Ectodermal cell (in vitro differentiated cells): Measurements from ENCODE around the gene MMP26. TPM values are rescaled to one million over a fixed set of nuclear protein-coding genes. Genes with fewer than 3 reads are reported as not detected.

ENCODE experiments used
- H3K27ac ChIP-seq: 2 replicates; pipeline ENCODE4 v1.7.0; 2013; ENCODE audit warnings: mild to moderate bottlenecking, low read depth, low read length; ENCODE audit not compliant: insufficient read depth, poor library complexity, severe bottlenecking
- H3K27me3 ChIP-seq: 2 replicates; pipeline ENCODE4 v1.7.0; 2013; ENCODE audit warnings: mild to moderate bottlenecking, low read length; ENCODE audit not compliant: insufficient read depth, control insufficient read depth, poor library complexity, severe bottlenecking
- H3K36me3 ChIP-seq: one replicate; pipeline ENCODE4 v1.7.0; 2013; ENCODE audit warnings: low read length; ENCODE audit not compliant: control insufficient read depth, insufficient read depth
- H3K4me1 ChIP-seq: one replicate; pipeline ENCODE4 v1.7.0; 2013; ENCODE audit warnings: low read length; ENCODE audit not compliant: control insufficient read depth, insufficient read depth
- H3K4me3 ChIP-seq: 2 replicates; pipeline ENCODE4 v1.7.0; 2013; ENCODE audit warnings: low read depth, low read length, control low read depth; ENCODE audit not compliant: insufficient read depth
- H3K9me3 ChIP-seq: 2 replicates; pipeline ENCODE4 v1.7.0; 2013; ENCODE audit warnings: mild to moderate bottlenecking, low read length, moderate library complexity; ENCODE audit not compliant: control insufficient read depth
- WGBS, 2 experiments: methylation state at CpG; one replicate each; pipeline ENCODE4 v1.1.7; 2013; ENCODE audit warnings: missing lambda C conversion rate in 2 of 2; 5-methylcytosine and 5-hydroxymethylcytosine counted together
- polyA plus RNA-seq, 4 experiments: library from polyadenylated mRNA; stranded (reverse); fragments of 50-300 nt; gene quantifications; one replicate each; pipeline ENCODE4 v1.2.3, GENCODE V29; 2013

The MMP26 gene
- not detected for polyA plus RNA-seq (2013, experiment 1 of 4)
- not detected for polyA plus RNA-seq (2013, experiment 2 of 4)
- not detected for polyA plus RNA-seq (2013, experiment 3 of 4)
- polyA plus RNA-seq (2013, experiment 4 of 4): not detected

GRCh38 chr11:4704054-4704789 lies at the start of gene MMP26:
MMP26 (plus strand) TSS chr11:4704784.
- Histone ChIP-seq H3K4me3 (no peak within 1 kb of the TSS), H3K9me3 (no peaks in the 10 kb centered on the region), H3K36me3 (no peaks in the 10 kb centered on the region), H3K4me1 (no peaks in the 10 kb centered on the region), H3K27ac (no peak within 1 kb of the TSS), H3K27me3 (no peaks in the 10 kb centered on the region)
- WGBS, 2 experiments: 28 to 33% methylated on average over 5 of the region's 5 CpGs

GRCh38 chr11:4658629-4659445 lies 45.7 kb upstream of the MMP26 start:
- H3K27me3 ChIP-seq: no peaks in the 10 kb centered on the region
- H3K36me3 ChIP-seq: no peaks in the 10 kb centered on the region
- 94 to 99% methylated on average over 4 to 5 of the region's 5 CpGs for WGBS, 2 experiments
- H3K4me3 ChIP-seq: no peak overlapping the region
- no peaks in the 10 kb centered on the region for H3K9me3 ChIP-seq
- H3K4me1 ChIP-seq: no peaks in the 10 kb centered on the region
- H3K27ac ChIP-seq: no peak overlapping the region

- Histone ChIP-seq H3K9me3 (no peaks in the 10 kb centered on the region), H3K27ac (no peak overlapping the region), H3K4me1 (no peaks in the 10 kb centered on the region), H3K4me3 (no peak overlapping the region), H3K27me3 (no peaks in the 10 kb centered on the region), H3K36me3 (no peaks in the 10 kb centered on the region)
- 82 to 91% methylated on average over 6 of the region's 6 CpGs for WGBS, 2 experiments
Observed at GRCh38 chr11:4662876-4663275, 41.7 kb upstream of the MMP26 start.

- H3K4me3 ChIP-seq: no peak overlapping the region
- H3K9me3 ChIP-seq: no peaks in the 10 kb centered on the region
- H3K36me3 ChIP-seq: no peaks in the 10 kb centered on the region
- no peaks in the 10 kb centered on the region for H3K4me1 ChIP-seq
- no peaks in the 10 kb centered on the region for H3K27me3 ChIP-seq
- WGBS, 2 experiments: 88 to 92% methylated on average over 3 of the region's 3 CpGs
- no peak overlapping the region for H3K27ac ChIP-seq
Observed at GRCh38 chr11:4664183-4664582, 40.4 kb upstream of the MMP26 start.

GRCh38 chr11:4664786-4665185 lies 39.8 kb upstream of the MMP26 start:
- Histone ChIP-seq H3K9me3 (no peaks in the 10 kb centered on the region), H3K27me3 (no peaks in the 10 kb centered on the region), H3K36me3 (no peaks in the 10 kb centered on the region), H3K4me1 (no peaks in the 10 kb centered on the region), H3K4me3 (no peak overlapping the region), H3K27ac (no peak overlapping the region)
- 92 to 97% methylated on average over 3 of the region's 3 CpGs for WGBS, 2 experiments

GRCh38 chr11:4665424-4665823 lies 39.2 kb upstream of the MMP26 start:
- Histone ChIP-seq H3K27me3 (no peaks in the 10 kb centered on the region), H3K4me3 (no peak overlapping the region), H3K27ac (no peak overlapping the region), H3K36me3 (no peaks in the 10 kb centered on the region), H3K4me1 (no peaks in the 10 kb centered on the region), H3K9me3 (no peaks in the 10 kb centered on the region)
- WGBS, 2 experiments: 88 to 92% methylated on average over 2 of the region's 2 CpGs

GRCh38 chr11:4671741-4672140 lies 32.8 kb upstream of the MMP26 start:
- H3K36me3 ChIP-seq: no peaks in the 10 kb centered on the region
- H3K27ac ChIP-seq: no peak overlapping the region
- H3K4me3 ChIP-seq: no peak overlapping the region
- WGBS, 2 experiments: 90 to 98% methylated on average over 2 of the region's 2 CpGs
- no peaks in the 10 kb centered on the region for H3K9me3 ChIP-seq
- H3K4me1 ChIP-seq: no peaks in the 10 kb centered on the region
- H3K27me3 ChIP-seq: no peaks in the 10 kb centered on the region

- 90 to 97% methylated on average over 2 to 3 of the region's 3 CpGs for WGBS, 2 experiments
Observed at GRCh38 chr11:4672470-4672869, 32.1 kb upstream of the MMP26 start.

GRCh38 chr11:4673781-4674180 lies 30.8 kb upstream of the MMP26 start:
- no peak overlapping the region for H3K27ac ChIP-seq
- H3K4me3 ChIP-seq: no peak overlapping the region
- H3K9me3 ChIP-seq: no peaks in the 10 kb centered on the region
- no peaks in the 10 kb centered on the region for H3K36me3 ChIP-seq
- no peaks in the 10 kb centered on the region for H3K27me3 ChIP-seq
- 67 to 89% methylated on average over 1 to 2 of the region's 2 CpGs for WGBS, 2 experiments
- no peaks in the 10 kb centered on the region for H3K4me1 ChIP-seq

More at GRCh38 chr11:4672470-4672869, 32.1 kb upstream of the MMP26 start:
- no peaks in the 10 kb centered on the region for H3K9me3 ChIP-seq
- no peaks in the 10 kb centered on the region for H3K4me1 ChIP-seq
- no peak overlapping the region for H3K4me3 ChIP-seq
- H3K27ac ChIP-seq: no peak overlapping the region
- no peaks in the 10 kb centered on the region for H3K27me3 ChIP-seq
- no peaks in the 10 kb centered on the region for H3K36me3 ChIP-seq

GRCh38 chr11:4677948-4678347 lies 26.6 kb upstream of the MMP26 start:
- Histone ChIP-seq H3K27ac (no peak overlapping the region), H3K9me3 (no peaks in the 10 kb centered on the region), H3K4me1 (no peaks in the 10 kb centered on the region), H3K36me3 (no peaks in the 10 kb centered on the region), H3K27me3 (no peaks in the 10 kb centered on the region), H3K4me3 (no peak overlapping the region)
- 84 to 88% methylated on average over 2 of the region's 2 CpGs for WGBS, 2 experiments
